KMS-11 (cell line): Measurements from ENCODE around the gene NDUFS3.

Experiments
- H2AFZ ChIP-seq: fragments of 200-600 bp; sonication (generic); 2 replicates; pipeline ENCODE4 v1.6.1; 2016; ENCODE audit warnings: antibody characterized with exemption, mixed run types, low read depth
- H3K27ac ChIP-seq: fragments of 200-600 bp; sonication (generic); 2 replicates; pipeline ENCODE4 v1.6.1; 2016; ENCODE audit warnings: mild to moderate bottlenecking, mixed run types
- H3K27me3 ChIP-seq: fragments of 200-600 bp; sonication (generic); 2 replicates; pipeline ENCODE4 v1.6.1; 2017; ENCODE audit warnings: mild to moderate bottlenecking, low read depth, mixed run types, moderate library complexity; ENCODE audit not compliant: insufficient read depth
- H3K36me3 ChIP-seq: fragments of 200-600 bp; sonication (generic); 2 replicates; pipeline ENCODE4 v1.6.1; 2017; ENCODE audit warnings: mild to moderate bottlenecking, mixed run types; ENCODE audit not compliant: insufficient read depth
- H3K4me1 ChIP-seq: fragments of 200-600 bp; sonication (generic); 2 replicates; pipeline ENCODE4 v1.6.1; 2016; ENCODE audit warnings: mild to moderate bottlenecking, low read depth, mixed run types; ENCODE audit not compliant: poor library complexity, severe bottlenecking
- H3K4me2 ChIP-seq: fragments of 200-600 bp; sonication (generic); 2 replicates; pipeline ENCODE4 v1.7.0; 2016; ENCODE audit warnings: mild to moderate bottlenecking, mixed run types
- H3K4me3 ChIP-seq: fragments of 200-600 bp; sonication (generic); IDR thresholded peaks from 2 replicates; pipeline ENCODE4 v1.6.1; 2017; ENCODE audit warnings: low read depth, low read length, mixed read lengths; ENCODE audit not compliant: insufficient read depth
- H3K79me2 ChIP-seq: fragments of 200-600 bp; sonication (generic); 2 replicates; pipeline ENCODE4 v1.6.1; 2016; ENCODE audit warnings: low read depth, mixed run types; ENCODE audit not compliant: insufficient read depth
- H3K9ac ChIP-seq: fragments of 200-600 bp; sonication (generic); 2 replicates; pipeline ENCODE4 v1.6.1; 2016; ENCODE audit warnings: mild to moderate bottlenecking, mixed run types
- H4K20me1 ChIP-seq: fragments of 200-600 bp; sonication (generic); 2 replicates; pipeline ENCODE4 v1.6.1; 2016; ENCODE audit warnings: mild to moderate bottlenecking, mixed run types; ENCODE audit not compliant: insufficient read depth
- CTCF ChIP-seq: fragments of 200-600 bp; sonication (generic); conservative IDR thresholded peaks from 2 replicates; pipeline ENCODE4 v1.6.1; 2017; ENCODE audit warnings: low read depth, mild to moderate bottlenecking, antibody characterized with exemption, low read length, moderate library complexity, mixed read lengths

NDUFS3 gene

DNA sequence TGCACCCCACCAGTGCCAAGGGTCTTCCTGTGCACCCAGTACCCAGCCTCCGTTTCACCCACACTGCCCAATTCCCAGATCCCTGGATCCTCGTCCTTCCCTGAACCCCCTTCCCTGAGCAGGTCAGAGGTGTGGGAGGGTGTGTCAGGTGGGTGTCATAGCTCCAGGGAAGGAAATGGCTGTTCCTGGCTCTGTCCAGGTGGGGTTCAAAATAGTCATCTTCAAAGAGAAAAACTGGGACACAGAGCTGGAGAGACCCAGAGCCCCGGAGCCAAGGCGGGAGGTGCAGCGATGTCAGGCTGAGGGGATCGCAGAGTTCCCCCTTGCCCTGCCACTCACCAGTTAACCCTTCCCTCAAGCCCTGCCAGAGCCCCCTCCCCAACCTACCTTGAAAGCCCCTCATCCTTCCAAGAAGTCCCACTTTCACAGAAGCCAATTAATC is 14.6 kb downstream of the NDUFS3 start:
- H3K4me2 ChIP-seq = no peak overlapping the region
- no peak overlapping the region for H3K9ac ChIP-seq

GRCh38 chr11:47593934-47594855 is 15.3 kb downstream of the NDUFS3 start, which contains the start of gene C1QTNF4:
Gene C1QTNF4, minus strand, starts transcription at chr11:47594411. Its CDS starts 3,601 bp downstream, at chr11:47590810.
- Histone ChIP-seq H3K36me3 (no peaks in the 10 kb centered on the region), H2AFZ (no peak within 1 kb of the TSS), H4K20me1 (no peaks in the 10 kb centered on the region), H3K9ac (no peak within 1 kb of the TSS), H3K27me3 (no peaks in the 10 kb centered on the region), H3K79me2 (no peaks in the 10 kb centered on the region), H3K4me2 (no peak within 1 kb of the TSS), H3K4me1 (no peaks in the 10 kb centered on the region), H3K27ac (no peak within 1 kb of the TSS), H3K4me3 (no peak within 1 kb of the TSS)
- TF ChIP-seq CTCF = no peak

More for the DNA sequence above, 14.6 kb downstream of the NDUFS3 start:
- Histone ChIP-seq H3K27me3 (no peaks in the 10 kb centered on the region), H3K79me2 (no peaks in the 10 kb centered on the region), H3K4me3 (no peak overlapping the region), H2AFZ (no peak overlapping the region), H4K20me1 (no peaks in the 10 kb centered on the region), H3K36me3 (no peaks in the 10 kb centered on the region), H3K4me1 (no peaks in the 10 kb centered on the region), H3K27ac (no peak overlapping the region)
- TF ChIP-seq CTCF = no peak

DNA sequence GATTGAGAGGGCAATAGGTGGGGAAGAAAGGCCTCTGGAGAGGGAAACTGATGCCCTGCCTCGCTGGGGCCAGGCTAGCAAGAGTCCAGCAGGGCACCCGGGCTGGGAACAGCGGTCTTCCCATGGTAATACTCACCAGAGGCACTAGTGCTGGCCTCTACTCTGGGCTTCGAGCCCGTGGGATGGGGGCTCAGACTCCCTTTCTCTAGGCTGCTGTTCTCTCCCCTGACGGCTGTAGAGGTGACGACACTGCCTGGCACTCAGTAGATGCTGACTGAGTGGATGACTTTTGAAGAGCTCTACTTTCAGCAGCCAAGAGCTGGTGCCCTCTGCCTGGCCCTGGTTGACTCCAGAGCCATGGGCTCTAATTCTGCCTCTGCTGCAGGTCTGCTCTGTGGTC is 16.2 kb downstream of the NDUFS3 start:
- no peaks in the 10 kb centered on the region for H3K79me2 ChIP-seq
- H3K27me3 ChIP-seq = no peaks in the 10 kb centered on the region
- no peak overlapping the region for H3K4me2 ChIP-seq
- H3K36me3 ChIP-seq = no peaks in the 10 kb centered on the region
- H2AFZ ChIP-seq = no peak overlapping the region
- no peak overlapping the region for H3K27ac ChIP-seq
- no peak for TF ChIP-seq CTCF
- H3K4me3 ChIP-seq = no peak overlapping the region
- H3K4me1 ChIP-seq = no peaks in the 10 kb centered on the region
- H4K20me1 ChIP-seq = no peaks in the 10 kb centered on the region
- H3K9ac ChIP-seq = no peak overlapping the region

- H3K36me3 ChIP-seq = no peaks in the 10 kb centered on the region
- no peaks in the 10 kb centered on the region for H3K27me3 ChIP-seq
- no peak for TF ChIP-seq CTCF
- H3K4me2 ChIP-seq = no peak overlapping the region
- H3K27ac ChIP-seq = no peak overlapping the region
- no peaks in the 10 kb centered on the region for H3K4me1 ChIP-seq
- no peak overlapping the region for H2AFZ ChIP-seq
- H4K20me1 ChIP-seq = no peaks in the 10 kb centered on the region
- no peak overlapping the region for H3K4me3 ChIP-seq
- H3K79me2 ChIP-seq = no peaks in the 10 kb centered on the region
- no peak overlapping the region for H3K9ac ChIP-seq
Observed at GRCh38 chr11:47595967-47596366, 17.1 kb downstream of the NDUFS3 start.
